Tibial nerve (tissue), 4 donors: Measurements from ENCODE around the gene HYPK.

Source experiments
- CTCF ChIP-seq, 5 experiments: fragments of 200-600 bp in 3 of 5; fragments of 450-650 bp in 2 of 5; sonication (generic) in 3 of 5; IDR thresholded peaks; one replicate each; pipeline ENCODE4 v1.5.1; 2016 to 2019; ENCODE audit warnings: antibody characterized with exemption in 5 of 5, mild to moderate bottlenecking in 3 of 5, moderate library complexity in 2 of 5
- EP300 ChIP-seq, 2 donors: sonication (generic); formaldehyde crosslinking; IDR thresholded peaks; one replicate each; pipeline ENCODE4 v1.6.1; 2017; ENCODE audit warnings: antibody characterized with exemption in 2 of 2, mild to moderate bottlenecking in 1 of 2
- POLR2A ChIP-seq, 2 donors: fragments of 450-650 bp; IDR thresholded peaks; one replicate each; pipeline ENCODE4 v1.6.1; 2017; ENCODE audit warnings: antibody characterized with exemption in 2 of 2, mild to moderate bottlenecking in 2 of 2, moderate library complexity in 2 of 2

- TF ChIP-seq CTCF (IDR thresholded peaks at IDR 0.05) (no peak), POLR2A (IDR thresholded peaks at IDR 0.05) (no peak), EP300 (IDR thresholded peaks at IDR 0.05) (no peak)
These were observed 21.4 kb upstream of the HYPK start for GRCh38 chr15:43779016-43779415.
